Type B pancreatic cell (in vitro differentiated cells): ENCODE data around the gene UBAC2. TPM values are rescaled to one million over a fixed set of nuclear protein-coding genes. Genes with fewer than 3 reads are reported as not detected.

Source experiments
- DNase-seq: peaks from one replicate; pipeline ENCODE4 v3.0.0; 2021; ENCODE audit warnings: mixed read lengths; ENCODE audit not compliant: unreplicated experiment; ENCODE audit errors: extremely low spot score
- H3K27ac Mint-ChIP-seq: 2 replicates; pipeline ENCODE4 v1.8.0; 2021; ENCODE audit warnings: mild to moderate bottlenecking, mixed read lengths
- H3K27me3 Mint-ChIP-seq: 2 replicates; pipeline ENCODE4 v1.8.0; 2021; ENCODE audit warnings: mixed read lengths
- H3K36me3 Mint-ChIP-seq: 2 replicates; pipeline ENCODE4 v1.8.0; 2021; ENCODE audit warnings: mixed read lengths
- H3K4me1 Mint-ChIP-seq: one replicate; pipeline ENCODE4 v1.8.0; 2021; ENCODE audit warnings: mixed read lengths; ENCODE audit not compliant: unreplicated experiment
- H3K4me3 Mint-ChIP-seq: 2 replicates; pipeline ENCODE4 v1.8.0; 2021; ENCODE audit warnings: mild to moderate bottlenecking, mixed read lengths
- H3K9me3 Mint-ChIP-seq: 2 replicates; pipeline ENCODE4 v1.8.0; 2021; ENCODE audit warnings: mixed read lengths
- total RNA-seq: library from RNA; stranded (reverse); gene quantifications from 2 replicates; pipeline ENCODE4 v1.2.1, GENCODE V29; 2021; ENCODE audit warnings: low replicate concordance
- TF ChIP-seq, protein P1 (sequence below): fragments of 200-600 bp; sonication (generic); conservative IDR thresholded peaks from 2 replicates; pipeline ENCODE4 v1.5.0; 2021; ENCODE audit warnings: antibody characterized with exemption, mild to moderate bottlenecking

The UBAC2 gene
- total RNA-seq, 1 donor from 2014 or later, result 66.0 TPM

DNA sequence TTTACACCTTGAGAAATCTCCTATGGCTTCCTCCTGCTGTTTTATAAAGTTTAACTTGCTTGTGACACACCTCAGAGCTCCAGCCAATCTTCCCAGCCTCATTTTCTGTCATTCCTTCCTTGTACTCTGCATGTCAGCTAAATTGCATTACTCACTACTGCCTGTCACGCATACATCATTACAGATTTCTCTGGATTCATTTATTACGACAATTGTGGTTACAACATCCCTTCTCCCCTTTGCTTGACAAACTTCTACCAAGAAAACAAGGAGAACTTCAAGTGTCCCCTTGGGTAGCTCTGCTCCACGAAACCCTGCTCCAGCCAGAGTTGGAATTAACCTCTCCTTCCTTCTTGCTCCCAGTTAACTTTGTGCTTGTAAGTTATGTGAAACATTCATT, 79.5 kb downstream of the UBAC2 start:
- Mint-ChIP-seq H3K4me1 (peaks cover 25% of the 10 kb centered on the region), H3K4me3 (no peak overlapping the region), H3K9me3 (no peaks in the 10 kb centered on the region), H3K27me3 (no peaks in the 10 kb centered on the region), H3K36me3 (peaks cover 5% of the 10 kb centered on the region), H3K27ac (peak overlapping the region; percentile 79)
- TF ChIP-seq, protein P1, sequence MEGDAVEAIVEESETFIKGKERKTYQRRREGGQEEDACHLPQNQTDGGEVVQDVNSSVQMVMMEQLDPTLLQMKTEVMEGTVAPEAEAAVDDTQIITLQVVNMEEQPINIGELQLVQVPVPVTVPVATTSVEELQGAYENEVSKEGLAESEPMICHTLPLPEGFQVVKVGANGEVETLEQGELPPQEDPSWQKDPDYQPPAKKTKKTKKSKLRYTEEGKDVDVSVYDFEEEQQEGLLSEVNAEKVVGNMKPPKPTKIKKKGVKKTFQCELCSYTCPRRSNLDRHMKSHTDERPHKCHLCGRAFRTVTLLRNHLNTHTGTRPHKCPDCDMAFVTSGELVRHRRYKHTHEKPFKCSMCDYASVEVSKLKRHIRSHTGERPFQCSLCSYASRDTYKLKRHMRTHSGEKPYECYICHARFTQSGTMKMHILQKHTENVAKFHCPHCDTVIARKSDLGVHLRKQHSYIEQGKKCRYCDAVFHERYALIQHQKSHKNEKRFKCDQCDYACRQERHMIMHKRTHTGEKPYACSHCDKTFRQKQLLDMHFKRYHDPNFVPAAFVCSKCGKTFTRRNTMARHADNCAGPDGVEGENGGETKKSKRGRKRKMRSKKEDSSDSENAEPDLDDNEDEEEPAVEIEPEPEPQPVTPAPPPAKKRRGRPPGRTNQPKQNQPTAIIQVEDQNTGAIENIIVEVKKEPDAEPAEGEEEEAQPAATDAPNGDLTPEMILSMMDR, result no peak
- no peak for DNase-seq

DNA sequence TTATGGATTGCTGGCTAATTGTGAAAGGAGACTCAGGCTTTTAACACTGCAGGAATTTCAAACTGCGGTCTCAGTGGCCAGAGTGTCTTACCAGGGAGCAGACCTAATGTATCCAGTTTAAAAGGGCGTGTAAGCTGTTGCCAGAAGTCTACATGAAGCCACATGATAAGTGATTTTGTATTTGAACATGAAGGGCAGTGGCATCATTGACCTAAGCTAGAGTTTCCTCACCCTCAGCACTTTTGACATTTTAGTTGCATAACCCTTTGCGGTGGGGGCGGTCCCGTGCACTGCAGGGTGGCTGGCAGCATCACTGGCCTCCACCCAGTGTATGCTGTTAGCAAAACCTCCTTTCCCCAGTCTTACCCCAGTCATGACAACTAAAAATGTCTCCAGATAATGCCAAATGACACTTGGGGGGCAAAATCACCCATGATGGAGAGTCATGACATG, 81.2 kb downstream of the UBAC2 start:
- H3K4me3 Mint-ChIP-seq, result no peak overlapping the region
- H3K36me3 Mint-ChIP-seq, result peaks cover 5% of the 10 kb centered on the region
- H3K27me3 Mint-ChIP-seq, result no peaks in the 10 kb centered on the region
- DNase-seq, result no peak
- no peaks in the 10 kb centered on the region for H3K9me3 Mint-ChIP-seq
- peaks cover 32% of the 10 kb centered on the region for H3K4me1 Mint-ChIP-seq
- TF ChIP-seq, protein P1, result no peak
- H3K27ac Mint-ChIP-seq, result no peak overlapping the region

DNA sequence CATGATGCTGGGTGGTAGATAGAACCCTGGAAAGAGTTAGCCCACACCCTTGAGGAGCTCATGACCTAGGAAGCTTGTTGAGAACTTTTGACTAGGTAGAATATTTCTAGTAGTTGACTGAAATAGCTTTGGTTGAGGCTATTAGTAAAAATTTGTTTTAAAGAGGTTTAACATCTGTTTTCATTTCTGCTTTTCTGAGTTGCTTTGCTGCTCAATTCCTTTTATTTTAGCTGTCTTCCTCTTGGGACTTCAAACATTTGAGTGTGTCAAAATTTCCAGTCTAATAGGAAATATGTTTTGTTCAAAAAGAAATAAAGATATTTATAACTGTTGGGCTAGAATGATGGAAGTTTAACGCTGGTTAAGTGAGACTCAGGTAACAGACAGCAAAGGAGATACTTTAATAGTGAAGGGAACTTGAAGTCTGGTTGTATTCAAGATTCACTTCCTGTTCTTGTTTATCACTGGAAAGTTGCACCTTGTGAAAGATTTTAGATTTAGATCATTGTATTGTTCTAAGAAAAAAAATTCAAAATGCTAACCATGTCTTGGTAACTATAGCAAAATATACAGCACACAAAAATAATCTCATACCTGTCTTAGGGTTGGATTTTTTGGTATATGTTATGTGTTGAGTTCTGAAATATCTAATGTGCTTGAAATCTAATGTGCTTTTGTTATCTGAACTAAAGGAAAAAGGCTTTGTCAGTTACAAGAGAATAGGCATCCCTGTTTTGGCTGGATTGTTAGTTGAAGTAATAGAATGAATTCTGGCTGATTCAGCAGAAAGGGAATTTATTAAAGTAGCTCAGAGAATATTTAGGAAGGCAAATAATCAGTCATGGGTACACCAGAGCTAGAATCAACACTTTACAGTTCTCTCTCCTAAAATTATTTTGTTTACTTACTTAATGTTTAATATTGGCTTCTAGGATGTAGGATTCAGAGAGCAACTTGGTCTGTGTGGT, 81.9 kb downstream of the UBAC2 start:
- Mint-ChIP-seq H3K9me3 (no peaks in the 10 kb centered on the region), H3K27ac (no peak overlapping the region)
- TF ChIP-seq, protein P1, result no peak

DNA sequence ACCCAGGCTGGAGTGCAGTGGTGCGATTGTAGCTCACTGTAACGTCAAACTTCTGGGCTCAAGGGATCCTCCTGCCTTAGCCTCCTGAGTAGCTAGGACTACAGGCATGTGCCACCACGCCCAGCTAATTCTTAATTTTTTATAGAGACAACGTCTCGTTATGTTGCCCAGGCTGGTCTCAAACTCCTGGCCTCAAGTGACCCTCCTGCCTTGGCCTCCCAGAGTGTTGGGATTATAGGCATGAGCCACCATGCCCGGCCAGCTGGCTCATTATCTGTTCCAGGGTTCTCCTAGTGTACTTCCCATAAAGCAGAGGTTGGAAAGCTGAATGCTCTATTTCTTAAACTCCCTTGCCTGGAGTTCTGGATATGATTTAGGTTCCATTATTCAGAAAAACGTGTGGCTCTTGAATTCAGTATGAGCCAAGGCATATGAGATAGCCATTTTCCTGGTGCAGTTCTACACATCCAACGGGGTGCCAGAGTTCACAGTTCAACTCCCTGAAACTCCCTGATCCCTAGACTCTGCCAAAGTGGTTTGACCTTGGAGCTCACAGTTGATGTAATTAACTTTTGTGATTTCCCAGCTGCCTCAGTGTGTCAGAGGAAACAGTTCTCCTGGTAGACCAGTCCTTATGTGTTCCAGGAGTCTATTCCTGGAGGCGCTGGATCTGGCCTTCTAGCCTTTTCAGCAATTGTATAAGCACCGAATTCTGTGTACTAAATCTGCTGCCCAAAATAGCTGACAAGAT, 85.0 kb downstream of the UBAC2 start:
- Mint-ChIP-seq H3K4me1 (peaks cover 24% of the 10 kb centered on the region), H3K4me3 (no peak overlapping the region), H3K36me3 (peaks cover 15% of the 10 kb centered on the region), H3K9me3 (no peaks in the 10 kb centered on the region), H3K27me3 (no peaks in the 10 kb centered on the region), H3K27ac (no peak overlapping the region)
- DNase-seq, result no peak
- TF ChIP-seq, protein P1, result no peak

More for the DNA sequence above, 81.9 kb downstream of the UBAC2 start:
- Mint-ChIP-seq H3K4me1 (peaks cover 32% of the 10 kb centered on the region), H3K27me3 (no peaks in the 10 kb centered on the region), H3K36me3 (peaks cover 9% of the 10 kb centered on the region), H3K4me3 (no peak overlapping the region)
- DNase-seq, result no peak

DNA sequence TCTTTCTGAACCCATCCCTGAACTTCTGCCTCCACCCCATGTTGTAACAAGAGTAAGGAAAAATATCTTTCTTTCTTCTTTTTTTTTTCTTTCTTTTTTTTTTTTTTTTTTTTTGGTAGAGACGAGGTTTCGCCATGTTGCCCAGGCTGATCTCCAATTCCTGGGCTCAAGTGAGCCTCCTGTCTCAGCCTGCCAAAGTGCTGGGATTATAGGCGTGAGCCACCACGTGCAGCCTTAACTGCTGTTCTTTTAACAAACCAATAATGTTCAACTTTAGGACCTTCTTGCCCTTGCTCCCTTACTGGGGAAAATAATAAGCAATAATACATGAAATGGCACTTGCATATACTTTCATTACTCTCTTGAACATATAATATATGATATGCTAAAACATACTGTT, 86.9 kb downstream of the UBAC2 start:
- no peak overlapping the region for H3K27ac Mint-ChIP-seq
- H3K36me3 Mint-ChIP-seq, result peaks cover 15% of the 10 kb centered on the region
- H3K9me3 Mint-ChIP-seq, result no peaks in the 10 kb centered on the region
- peaks cover 14% of the 10 kb centered on the region for H3K4me1 Mint-ChIP-seq
- TF ChIP-seq, protein P1, result no peak
- no peak overlapping the region for H3K4me3 Mint-ChIP-seq
- H3K27me3 Mint-ChIP-seq, result no peaks in the 10 kb centered on the region
- no peak for DNase-seq
